Activated T-helper 1 cell treated with Interleukin-2 at 50 U/mL for 16 hours (primary cell): Measurements from ENCODE around the gene ERRFI1.
"Not testable (repeated sequence)": the region's sequence is repeated elsewhere in the genome, so short reads cannot be mapped to it uniquely, and the experiment has no call there.

Experiments
- DNase-seq: peaks from one replicate; pipeline ENCODE4 v3.0.0-alpha.2; 2020; ENCODE audit warnings: low read depth

ERRFI1 gene, protein sequence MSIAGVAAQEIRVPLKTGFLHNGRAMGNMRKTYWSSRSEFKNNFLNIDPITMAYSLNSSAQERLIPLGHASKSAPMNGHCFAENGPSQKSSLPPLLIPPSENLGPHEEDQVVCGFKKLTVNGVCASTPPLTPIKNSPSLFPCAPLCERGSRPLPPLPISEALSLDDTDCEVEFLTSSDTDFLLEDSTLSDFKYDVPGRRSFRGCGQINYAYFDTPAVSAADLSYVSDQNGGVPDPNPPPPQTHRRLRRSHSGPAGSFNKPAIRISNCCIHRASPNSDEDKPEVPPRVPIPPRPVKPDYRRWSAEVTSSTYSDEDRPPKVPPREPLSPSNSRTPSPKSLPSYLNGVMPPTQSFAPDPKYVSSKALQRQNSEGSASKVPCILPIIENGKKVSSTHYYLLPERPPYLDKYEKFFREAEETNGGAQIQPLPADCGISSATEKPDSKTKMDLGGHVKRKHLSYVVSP

DNA sequence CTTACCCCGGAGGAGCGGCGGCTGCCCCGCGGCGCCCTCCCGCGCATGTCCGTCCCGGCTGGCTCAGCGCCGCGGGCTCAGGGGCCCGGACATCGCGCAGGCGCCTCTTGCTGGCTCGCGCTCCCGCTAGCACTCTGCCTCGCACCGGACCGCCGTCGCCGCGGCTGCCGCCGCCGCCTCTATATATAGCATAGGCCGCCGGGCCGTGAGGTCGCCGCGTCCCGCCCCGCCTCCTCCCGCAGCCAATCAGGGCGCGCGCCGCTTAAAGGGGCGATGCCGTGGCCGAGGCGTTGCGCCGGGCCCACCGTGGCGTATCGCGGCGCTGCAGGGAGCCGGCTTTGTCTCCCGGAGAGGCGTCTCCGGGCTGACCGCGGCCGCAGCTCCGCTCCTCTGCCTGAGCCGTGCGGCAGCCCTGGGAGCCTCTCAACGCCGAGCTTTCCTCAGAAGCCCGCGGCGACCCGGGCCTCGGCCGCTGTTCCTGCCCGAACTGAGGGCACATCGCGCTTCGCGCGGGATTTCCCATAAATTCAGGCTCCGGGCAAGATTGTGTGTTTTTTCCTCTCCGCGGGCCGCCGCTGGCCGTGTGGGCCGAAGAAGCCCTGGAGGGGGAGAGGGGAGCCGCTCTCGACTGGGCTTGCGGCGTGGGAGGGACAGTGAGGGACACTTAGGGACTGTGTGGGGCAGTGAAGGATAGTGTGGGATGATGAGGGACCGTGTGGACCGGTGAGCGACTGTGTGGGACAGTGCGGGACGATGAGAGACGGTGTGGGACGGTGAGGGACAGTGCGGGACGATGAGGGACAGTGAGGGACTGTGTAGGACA is at the start of gene ERRFI1:
ERRFI1 (minus strand) TSS at position 157 of the 823 bp plus-strand sequence. CDS start 10,690 bp downstream, outside the sequence.
- peak; percentile 81 for DNase-seq

DNA sequence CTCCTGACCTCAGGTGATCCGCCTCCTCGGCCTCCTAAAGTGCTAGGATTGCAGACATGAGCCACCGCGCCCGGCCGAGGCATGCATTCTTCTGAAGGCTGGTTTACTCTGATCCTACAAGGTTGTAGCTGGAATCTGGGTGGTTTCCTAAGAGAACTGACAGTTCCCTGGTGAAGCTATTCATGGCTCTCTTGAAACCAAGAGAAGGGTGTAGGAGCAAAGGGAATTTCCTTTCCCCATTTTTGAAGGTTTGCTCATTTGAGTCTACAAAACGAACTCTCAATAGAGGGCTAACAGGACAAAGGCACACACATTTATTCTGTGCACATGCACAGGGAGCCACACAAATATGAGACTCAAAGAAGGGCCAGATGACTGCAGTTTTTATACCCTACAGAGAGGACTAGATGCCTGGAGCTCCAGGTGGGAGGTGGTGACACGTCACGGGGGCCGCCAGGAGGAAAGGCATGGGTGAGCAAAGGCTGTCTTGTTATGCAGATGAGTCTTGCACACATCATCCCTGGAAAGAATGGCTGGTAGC is 49.5 kb upstream of the ERRFI1 start:
- no peak for DNase-seq

DNA sequence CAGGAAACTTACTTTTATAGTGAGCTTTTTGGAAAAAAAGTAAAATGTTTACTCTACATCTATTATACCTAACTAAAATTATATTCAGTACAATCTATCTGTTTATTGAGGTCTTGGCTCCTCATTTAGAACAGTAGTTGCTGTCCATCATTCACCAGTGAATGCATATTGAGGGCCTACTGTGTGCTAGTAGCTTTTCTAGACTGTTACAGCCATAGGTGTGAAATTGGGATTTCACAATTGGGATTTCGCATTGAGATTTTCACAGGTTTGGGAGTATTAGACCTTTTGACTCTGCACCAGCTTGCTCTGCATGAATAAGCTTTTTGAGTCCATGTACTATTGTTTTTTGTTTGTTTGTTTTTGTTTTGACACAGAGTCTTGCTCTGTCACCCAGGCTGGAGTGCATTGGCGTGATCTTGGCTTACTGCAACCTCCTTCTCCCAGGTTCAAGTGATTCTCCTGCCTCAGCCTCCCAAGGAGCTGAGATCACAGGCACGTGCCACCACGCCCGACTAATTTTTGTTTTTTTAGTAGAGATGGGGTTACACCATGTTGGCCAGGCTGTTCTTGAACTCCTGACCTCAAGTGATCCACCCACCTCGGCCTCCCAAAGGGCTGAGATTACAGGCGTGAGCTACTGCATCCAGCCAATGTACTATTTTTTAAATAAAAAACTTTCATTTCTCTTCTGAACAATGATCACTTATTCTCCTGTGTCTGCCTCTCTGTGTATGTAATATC is 47.2 kb upstream of the ERRFI1 start:
- no peak for DNase-seq

DNA sequence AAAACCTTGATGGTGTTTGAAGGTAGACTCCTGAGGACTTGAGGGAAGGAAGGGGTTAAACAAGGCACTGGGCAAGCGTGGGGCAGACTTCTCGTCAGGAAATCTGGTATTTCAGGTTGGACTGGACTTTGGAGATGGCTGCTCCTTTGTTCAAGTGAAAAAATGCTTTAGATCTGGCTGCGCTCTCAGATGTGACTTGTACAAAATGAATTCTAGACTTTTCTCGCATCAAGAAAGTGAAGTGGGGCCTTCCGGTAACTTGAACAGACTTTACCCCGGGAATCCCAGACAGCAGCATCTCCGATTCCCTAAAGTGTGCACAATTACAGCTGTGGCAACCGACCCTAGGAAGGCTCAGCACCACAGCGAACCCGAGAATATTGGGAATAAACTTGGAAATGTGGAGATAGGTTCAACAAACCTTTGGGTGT is 44.3 kb upstream of the ERRFI1 start:
- no peak for DNase-seq

DNA sequence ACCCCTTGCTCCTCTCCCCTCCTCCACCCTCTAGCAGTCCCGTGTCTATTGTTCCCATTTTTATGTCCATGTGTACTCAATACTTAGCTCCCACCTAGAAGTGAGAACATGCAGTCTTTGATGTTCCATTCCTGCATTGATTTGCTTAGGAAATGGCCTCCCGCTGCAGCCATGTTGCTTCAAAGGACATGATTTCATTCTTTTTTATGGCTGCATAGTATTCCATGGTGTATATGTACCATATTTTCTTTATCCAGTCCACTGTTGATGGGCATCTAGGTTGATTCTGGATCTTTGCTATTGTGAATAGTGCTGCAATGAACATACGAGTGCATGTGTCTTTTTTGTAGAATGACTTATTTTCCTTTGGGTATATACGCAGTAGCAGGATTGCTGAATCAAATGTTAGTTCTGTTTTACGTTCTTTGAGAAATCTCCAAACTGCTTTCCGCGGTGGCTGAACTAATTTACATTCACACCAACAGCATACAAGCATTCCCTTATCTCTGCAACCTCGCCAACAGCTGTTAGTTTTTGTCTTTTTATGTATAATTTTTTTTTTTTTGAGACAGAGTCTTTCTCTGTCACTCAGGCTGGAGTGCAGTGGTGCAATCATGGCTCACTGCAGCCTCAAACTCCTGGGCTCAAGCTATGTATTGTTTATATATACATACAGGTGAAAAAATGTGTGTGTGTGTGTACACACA is 43.7 kb upstream of the ERRFI1 start:
- not testable (repeated sequence) for DNase-seq

DNA sequence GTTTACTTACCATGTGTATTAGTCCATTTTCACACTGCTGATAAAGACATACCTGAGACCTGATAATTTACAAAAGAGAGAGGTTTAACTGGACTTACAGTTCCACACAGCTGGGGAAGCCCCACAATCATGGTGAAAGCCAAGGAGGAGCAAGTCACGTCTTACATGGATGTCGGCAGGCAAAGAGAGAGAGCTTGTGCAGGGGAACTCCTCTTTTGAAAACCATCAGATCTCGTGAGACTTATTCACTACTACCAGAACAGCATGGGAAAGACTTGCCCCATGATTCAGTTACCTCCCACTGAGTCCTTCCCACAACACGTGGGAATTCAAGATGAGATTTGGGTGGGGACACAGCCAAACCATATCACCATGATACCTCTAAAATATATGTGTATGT is 39.3 kb upstream of the ERRFI1 start:
- no peak for DNase-seq

DNA sequence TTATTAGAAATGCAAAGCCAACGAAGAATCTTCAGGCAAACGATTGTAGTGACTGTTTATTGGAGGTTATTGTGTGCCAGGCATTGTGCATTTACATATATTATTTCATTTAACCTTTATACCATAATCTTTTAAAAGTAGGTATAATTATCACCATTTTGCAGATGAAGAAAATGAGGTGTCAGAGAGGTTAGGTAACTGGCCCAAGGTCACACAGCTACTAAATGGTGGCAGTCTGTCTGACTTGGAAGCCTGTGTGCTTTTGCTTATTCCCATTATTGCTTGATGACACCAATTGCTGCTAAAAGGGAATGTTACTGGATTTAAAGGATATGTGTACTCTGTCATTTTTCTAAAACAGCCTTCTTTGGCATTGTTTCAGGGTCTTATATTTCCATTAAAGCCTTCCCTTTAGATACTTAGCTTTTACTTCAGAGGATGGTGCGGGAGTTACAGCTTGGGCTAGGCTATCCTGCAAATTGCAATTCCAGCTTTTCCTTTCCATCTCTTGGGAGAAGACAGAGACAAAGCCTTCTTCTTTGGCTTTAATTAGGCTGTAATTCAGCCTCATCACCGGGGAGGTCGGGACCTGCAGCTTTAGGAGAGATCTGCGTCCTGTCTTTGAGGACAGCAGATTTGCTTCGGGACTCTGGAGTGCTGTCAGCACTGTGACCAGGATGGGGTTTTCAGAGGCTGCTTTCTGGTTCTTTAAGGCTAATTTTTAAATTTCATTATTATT is 37.4 kb upstream of the ERRFI1 start:
- DNase-seq = no peak

DNA sequence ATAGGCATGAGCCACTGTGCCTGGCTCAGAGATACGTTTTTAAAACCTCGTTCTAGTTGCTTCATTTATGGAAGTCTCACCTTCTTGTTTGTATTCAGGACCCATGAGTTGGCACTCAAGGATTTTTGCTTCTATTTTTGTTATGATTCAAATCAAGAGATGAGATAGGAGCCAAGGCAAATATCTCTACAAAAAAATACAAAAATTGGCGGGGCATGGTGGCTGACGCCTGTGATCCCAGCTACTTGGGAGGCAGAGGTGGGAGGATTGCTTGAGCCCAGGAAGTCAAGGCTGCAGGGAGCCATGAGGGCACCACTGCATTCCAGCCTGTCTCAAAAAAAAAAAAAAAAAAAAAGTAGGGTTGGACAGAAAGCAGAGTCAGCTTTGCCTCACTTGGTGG is 36.8 kb upstream of the ERRFI1 start:
- DNase-seq = no peak

DNA sequence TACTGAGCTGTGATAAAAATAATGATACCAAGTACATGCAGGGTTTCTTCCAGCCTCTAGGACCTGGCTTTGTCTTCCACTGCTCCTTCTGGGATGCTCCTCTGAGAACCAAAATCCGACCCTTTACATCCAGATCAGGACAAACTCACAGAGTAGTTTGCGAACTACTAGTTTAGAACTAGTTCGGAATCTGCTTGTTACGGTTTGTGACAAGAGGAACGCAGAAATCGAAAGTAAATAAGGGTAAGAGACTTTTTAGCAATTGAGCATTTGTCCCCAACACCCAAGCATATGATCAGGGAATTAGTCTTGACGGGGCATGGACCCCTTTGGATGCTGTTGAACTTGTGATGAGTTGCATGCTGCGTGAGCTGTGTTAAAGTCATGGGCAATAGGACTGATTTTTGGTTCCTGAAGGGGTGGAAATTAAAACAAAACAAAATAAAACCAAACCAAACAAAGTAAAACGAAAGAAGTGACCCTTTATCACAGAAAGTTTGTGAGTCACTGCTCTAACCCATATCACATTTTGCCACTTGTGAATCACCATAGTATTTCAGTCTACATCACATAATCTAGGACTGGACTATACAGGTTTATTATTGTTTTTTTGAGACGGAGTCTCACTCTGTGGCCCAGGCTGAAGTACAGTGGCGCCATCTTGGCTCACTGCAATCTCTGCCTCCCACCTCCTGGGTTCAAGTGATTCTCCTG is 35.7 kb upstream of the ERRFI1 start:
- no peak for DNase-seq

DNA sequence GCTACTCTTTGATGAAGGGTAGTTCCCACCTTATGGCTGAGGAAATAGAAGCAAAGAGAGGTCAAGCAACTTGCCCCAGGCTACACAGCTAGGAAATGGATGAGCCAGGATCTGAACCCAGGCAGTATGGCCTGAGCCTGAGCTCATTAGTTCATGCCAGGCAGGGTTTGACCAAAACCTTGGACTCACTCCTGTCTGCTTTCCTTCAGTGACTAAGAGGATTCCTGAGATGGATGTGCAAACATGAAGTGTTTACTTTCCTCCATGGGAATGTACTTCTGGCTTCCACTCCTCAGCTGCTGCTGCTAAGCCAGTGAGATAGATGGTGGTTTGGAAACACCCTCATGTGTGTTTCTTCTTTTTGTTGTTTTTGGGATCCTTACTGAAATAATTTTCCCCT is 35.1 kb upstream of the ERRFI1 start:
- no peak for DNase-seq

DNA sequence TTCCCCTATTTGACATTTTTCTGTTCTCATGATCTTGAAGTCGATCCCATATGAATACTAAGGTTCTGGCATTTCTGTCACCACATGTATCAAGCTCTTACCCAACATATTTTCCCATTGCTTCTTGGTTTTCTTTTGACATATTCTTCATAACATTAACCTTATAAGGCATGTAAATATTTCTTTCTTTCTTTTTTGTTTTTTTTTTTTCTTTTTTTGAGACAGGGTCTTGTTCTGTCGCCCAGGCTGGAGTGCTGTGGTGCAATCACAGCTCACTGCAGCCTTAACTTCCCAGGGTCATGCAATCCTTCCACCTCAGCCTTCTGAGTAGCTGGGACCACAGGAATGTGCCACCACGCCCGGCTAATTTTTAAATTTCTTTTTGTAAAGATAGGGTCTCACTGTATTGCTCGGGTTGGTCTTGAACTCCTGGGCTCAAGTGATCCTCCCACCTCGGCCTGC is 33.1 kb upstream of the ERRFI1 start:
- DNase-seq = no peak

DNA sequence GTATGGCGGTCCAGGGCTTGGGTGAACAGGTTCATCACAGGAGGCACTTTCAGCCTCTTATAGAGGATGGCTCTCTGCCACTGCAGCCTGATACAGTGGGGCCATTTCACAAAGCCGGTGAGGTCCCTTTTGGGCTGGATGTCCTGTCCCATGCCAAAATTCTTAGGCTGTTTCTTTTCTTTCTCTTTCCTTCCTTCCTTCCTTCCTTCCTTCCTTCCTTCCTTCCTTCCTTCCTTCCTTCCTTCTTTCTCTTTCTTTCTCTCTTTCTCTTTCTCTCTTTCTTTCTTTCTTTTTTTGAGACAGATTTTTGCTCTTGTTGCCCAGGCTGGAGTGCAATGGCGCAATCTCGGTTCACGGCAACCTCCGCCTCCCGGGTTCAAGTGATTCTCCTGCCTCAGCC is 31.7 kb upstream of the ERRFI1 start:
- not testable (repeated sequence) for DNase-seq

DNA sequence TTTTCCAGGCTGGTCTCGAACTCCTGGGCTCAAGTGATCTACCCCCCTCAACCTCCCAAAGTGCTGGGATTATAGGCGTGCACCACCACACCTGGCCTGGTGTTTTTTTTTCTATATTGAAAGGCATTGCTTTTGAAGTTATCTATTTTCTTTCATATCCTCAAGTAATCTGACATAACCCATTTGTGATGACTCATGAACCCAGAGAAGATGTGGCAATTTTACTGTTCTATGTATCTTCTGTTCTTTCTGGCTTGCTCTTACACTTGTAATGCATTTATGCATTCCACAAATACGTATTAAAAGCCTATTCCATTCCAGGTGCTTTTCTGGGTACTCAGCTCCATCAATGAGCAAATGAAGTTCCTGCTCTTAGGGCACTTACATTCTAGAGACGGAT is 29.9 kb upstream of the ERRFI1 start:
- DNase-seq = no peak

DNA sequence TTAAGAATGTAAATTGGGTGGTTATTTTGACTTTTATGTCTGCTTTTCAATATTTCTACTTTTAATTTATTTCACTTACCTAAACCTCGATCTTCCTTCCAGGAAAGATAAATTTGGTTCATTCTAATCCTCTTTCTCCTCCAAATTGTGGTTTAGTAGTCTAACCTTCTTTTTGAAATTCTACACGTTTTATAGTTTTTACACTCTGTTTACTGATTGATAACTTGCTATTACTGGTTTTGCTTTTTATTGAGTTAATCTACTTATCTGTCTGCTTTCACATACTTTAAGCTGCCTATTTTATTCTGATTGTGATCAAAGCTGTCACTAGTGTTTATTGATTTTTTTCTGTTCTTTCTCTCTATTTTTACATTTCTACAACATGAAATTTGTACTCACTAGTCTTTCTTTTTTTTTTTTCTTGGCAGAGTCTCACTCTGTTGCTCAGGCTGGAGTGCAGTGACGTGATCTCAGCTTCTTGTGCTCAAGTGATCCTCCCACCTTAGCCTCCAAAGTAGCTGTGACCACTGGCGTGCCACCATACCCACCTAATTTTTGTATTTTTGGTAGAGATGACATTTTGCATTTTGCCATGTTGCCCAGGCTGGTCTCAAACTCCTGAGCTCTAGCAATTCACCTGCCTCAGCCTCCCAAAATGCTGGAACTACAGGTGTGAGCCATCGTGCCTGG is 27.9 kb upstream of the ERRFI1 start:
- DNase-seq = no peak

DNA sequence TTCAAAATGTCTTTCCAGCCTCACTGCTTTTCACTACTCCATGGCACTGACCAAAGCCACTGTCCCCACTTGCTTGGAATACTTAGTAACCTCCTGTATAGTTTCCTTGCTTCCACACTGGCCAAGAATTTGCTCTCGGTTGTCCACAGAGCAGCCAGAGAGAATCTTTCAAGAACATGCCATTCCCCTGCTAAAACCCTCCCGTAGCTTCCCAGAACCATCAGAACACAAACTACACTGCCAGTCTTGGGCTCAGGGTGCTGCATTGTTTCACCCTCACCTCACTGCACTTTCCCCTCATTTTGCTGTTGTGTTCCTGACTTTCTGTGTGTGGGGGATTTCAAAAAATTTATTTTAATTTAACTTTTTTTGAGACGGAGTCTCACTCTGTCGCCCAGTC is 25.5 kb upstream of the ERRFI1 start:
- DNase-seq = no peak

DNA sequence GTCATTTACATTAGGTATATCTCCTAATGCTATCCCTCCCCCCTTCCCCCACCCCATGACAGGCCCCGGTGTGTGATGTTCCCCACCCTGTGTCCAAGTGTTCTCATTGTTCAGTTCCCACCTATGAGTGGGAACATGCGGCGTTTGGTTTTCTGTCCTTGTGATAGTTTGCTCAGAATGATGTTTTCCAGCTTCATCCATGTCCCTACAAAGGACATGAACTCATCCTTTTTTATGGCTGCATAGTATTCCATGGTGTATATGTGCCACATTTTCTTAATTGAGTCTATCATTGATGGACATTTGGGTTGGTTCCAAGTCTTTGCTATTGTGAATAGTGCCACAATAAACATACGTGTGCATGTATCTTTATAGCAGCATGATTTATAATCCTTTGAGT is 23.1 kb upstream of the ERRFI1 start:
- DNase-seq = not testable (repeated sequence)

DNA sequence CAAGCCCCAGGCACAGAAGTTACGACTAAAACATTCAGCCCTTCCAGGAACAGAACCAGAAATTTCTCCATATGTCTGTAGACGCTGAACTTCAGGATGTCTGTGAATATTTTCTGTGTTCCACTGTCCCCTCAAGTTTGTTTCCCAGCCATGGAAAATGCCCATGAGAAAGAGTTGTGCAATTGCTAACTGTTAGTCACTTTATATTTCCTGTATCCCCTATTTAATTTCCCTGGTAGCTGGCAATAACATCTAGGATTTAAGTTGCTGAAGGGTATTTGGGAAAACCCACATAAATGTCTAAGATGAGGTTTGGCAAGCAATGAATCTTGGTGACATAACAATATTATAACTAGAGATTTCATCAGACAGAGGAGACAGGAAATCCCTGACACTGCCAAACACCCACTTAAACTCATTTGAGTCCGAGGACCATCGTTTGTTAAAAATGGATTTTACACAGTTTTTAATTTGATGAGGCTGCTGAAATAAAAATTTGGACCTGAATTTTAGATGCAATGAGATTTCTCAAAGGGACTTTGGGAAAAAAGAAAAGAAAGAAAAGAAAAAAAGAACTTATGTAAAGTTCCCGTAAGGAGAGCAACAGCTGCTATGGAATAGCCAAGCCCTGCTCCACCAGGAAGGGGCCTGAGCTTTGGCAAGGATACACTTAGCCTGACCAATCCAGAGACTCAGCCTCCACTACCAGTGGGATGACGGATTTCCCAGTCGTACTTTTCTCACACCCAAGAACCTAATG is 21.8 kb upstream of the ERRFI1 start:
- no peak for DNase-seq

DNA sequence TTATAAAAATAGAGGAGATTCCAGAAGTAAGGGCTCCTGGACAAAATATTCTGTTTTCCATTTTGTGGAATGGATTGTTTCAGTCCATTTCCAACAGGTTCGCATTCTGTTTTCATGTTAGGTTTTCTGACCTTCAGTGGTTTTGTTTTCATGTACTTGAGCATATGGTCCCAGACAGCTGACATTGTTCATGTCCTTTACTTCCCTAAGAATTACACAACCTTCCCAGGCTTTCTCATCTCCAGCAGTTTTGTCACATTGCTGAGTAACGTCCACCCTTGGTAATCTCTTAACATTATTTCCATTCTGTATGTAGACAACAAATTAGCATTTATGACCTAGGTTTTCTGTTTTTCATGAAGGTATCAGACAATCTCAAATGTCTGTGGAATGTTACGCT is 21.0 kb upstream of the ERRFI1 start:
- DNase-seq = no peak

DNA sequence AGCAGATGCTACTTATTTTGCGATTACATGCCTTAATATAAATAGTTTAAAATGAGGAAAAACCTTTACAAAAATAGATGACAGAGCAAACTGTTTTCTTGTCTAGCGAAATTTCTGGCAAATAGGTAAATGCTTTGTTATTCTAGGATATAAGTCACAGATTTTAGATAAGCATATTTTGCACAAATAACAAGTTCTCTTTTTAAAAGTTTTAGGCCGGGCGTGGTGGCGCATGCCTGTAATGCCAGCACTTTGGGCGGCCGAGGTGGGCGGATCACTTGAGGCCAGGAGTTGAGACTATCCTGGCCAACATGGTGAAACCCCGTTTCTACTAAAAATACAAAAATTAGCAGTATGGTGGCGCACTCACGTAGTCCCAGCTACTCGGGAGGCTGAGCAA is 20.3 kb upstream of the ERRFI1 start:
- no peak for DNase-seq
